Adrenal gland (tissue), 12 donors: ENCODE data around the gene TTC34. TPM values are rescaled to one million over a fixed set of nuclear protein-coding genes. Genes with fewer than 3 reads are reported as not detected.

Experiments used
- DNase-seq, 7 donors: peaks; one replicate each; pipeline ENCODE4 v3.0.0-alpha.2; 2019 to 2020
- H3K27ac ChIP-seq, 5 donors: fragments of 200-600 bp; sonication (generic) in 4 of 5; 1 replicate in 3 of 5; 2 replicates in 2 of 5; pipeline versions ENCODE4 v1.5.1 to v1.8.0; 2016 to 2020; ENCODE audit warnings: mild to moderate bottlenecking in 1 of 5
- H3K27me3 ChIP-seq: fragments of 200-600 bp; 2 replicates; pipeline ENCODE4 v1.8.0; 2021
- H3K36me3 ChIP-seq, 2 donors: fragments of 200-600 bp; replicated peaks in 1 of 2; 1 replicate in 1 of 2; 2 replicates in 1 of 2; pipeline versions ENCODE4 v1.5.1 to v1.8.0; 2018 to 2022
- H3K4me1 ChIP-seq, 2 donors: fragments of 200-600 bp; replicated peaks in 1 of 2; 1 replicate in 1 of 2; 2 replicates in 1 of 2; pipeline versions ENCODE4 v1.5.1 to v1.8.0; 2018 to 2021
- H3K4me3 ChIP-seq, 4 donors: fragments of 200-600 bp; sonication (generic) in 3 of 4; one replicate each; pipeline ENCODE4 v1.5.1; 2016 to 2018
- H3K9me3 ChIP-seq, 3 donors: fragments of 200-600 bp; sonication (generic) in 1 of 3; replicated peaks in 1 of 3; 1 replicate in 2 of 3; 2 replicates in 1 of 3; pipeline versions ENCODE4 v1.5.1 to v1.8.0; 2016 to 2021
- POLR2A ChIP-seq, 2 donors: fragments of 450-650 bp; IDR thresholded peaks; one replicate each; pipeline ENCODE4 v1.6.1; 2017; ENCODE audit warnings: antibody characterized with exemption in 2 of 2, mild to moderate bottlenecking in 2 of 2, moderate library complexity in 1 of 2
- WGBS, 4 donors: extraction: QIAGEN DNeasy Blood & Tissue Kit in 2 of 4; methylation state at CpG; one replicate each; pipeline versions ENCODE4 v1.1.5 to v1.1.7; 2013 to 2017; 5-methylcytosine and 5-hydroxymethylcytosine counted together
- intact Hi-C, 2 donors: fragments of 100-400 bp; cut with DNase I; formaldehyde crosslinking; loops; one replicate each; pipeline versions ENCODE4 v1.14.1 to v1.15.0; 2022 to 2023
- polyA plus RNA-seq, 3 donors: library from polyadenylated mRNA; stranded (reverse); fragments of 200-250 nt in 2 of 3; fragments of 350-450 nt in 1 of 3; fragmentation: Illumina TruSeq in 1 of 3; extraction: RNeasy Lipid Tissue Mini Kit (QIAGEN cat#74804) in 1 of 3; gene quantifications; one replicate each; pipeline ENCODE4 v1.2.3, GENCODE V29; 2013 to 2014
- total RNA-seq, 9 donors: library from RNA; depleted of rRNA in 4 of 9; stranded (reverse); fragments of >200 nt in 4 of 9; fragments of 120-200 nt in 1 of 9; fragmentation: NEBNext Ultra II Directional in 1 of 9; extraction: Animal tissue kit (Norgen Biotek cat#: 25700) in 1 of 9; gene quantifications; one replicate each; pipeline versions ENCODE4 v1.1.0 to v1.2.4, GENCODE V29; 2013 to 2023
- TF ChIP-seq, protein P1 (sequence below), 6 experiments: fragments of 450-650 bp in 4 of 6; fragments of 200-600 bp in 2 of 6; sonication (generic) in 1 of 6; IDR thresholded peaks; 1 replicate in 5 of 6; 2 replicates in 1 of 6; pipeline versions ENCODE4 v1.5.1 to v1.8.0; 2016 to 2021; ENCODE audit warnings: antibody characterized with exemption in 6 of 6, mild to moderate bottlenecking in 2 of 6, moderate library complexity in 1 of 6
- donor health status: healthy with polysubstance abuse.
- donor health status: Bipolar disorder and iron deficiency.
- donor health status: DM: yes; HTN: yes; CAD: no.
- donor health status: DM: no; HTN: no; CAD: no.
- donor health status: DM: no; HTN: no; CAD: no.
- donor health status: DM: yes; HTN: yes; CAD: no.

Gene TTC34
- total and polyA plus RNA-seq, 12 donors: 0.12 to 1.9 (median 0.47) TPM

DNA sequence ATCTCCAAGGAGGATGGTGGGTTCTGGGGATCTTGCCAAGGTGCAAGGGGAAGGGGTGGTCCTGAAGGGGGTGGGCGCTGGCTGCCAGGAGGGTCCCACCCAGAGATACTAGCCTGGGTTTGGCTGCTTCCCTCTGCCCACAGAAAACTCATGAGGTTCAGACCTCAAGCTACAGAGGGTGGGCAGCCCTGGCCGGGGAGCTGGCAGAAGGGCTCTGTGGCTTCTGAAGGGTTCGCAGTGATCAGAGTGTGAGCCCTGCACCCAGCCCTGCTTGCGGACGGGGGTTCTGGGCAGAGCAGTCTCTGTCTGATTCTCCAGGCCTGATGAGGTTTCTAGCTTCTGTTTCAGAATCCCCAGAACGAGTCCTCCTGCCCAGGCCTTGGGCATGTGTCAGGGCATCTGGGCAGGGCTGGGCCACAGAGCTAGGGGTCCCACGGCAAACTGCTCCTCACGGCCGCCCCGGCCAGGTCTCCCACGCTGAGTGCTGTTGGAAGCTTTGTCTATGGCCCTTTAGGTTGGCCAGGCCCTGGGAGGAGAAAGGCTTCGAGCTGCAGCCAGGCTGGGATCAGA is 168.0 kb downstream of the TTC34 start:
- TF ChIP-seq, protein P1, sequence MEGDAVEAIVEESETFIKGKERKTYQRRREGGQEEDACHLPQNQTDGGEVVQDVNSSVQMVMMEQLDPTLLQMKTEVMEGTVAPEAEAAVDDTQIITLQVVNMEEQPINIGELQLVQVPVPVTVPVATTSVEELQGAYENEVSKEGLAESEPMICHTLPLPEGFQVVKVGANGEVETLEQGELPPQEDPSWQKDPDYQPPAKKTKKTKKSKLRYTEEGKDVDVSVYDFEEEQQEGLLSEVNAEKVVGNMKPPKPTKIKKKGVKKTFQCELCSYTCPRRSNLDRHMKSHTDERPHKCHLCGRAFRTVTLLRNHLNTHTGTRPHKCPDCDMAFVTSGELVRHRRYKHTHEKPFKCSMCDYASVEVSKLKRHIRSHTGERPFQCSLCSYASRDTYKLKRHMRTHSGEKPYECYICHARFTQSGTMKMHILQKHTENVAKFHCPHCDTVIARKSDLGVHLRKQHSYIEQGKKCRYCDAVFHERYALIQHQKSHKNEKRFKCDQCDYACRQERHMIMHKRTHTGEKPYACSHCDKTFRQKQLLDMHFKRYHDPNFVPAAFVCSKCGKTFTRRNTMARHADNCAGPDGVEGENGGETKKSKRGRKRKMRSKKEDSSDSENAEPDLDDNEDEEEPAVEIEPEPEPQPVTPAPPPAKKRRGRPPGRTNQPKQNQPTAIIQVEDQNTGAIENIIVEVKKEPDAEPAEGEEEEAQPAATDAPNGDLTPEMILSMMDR (IDR thresholded peaks at IDR 0.05): no peak
- TF ChIP-seq POLR2A (IDR thresholded peaks at IDR 0.05): no peak
- Histone ChIP-seq H3K27me3 (peaks cover 18% of the 10 kb centered on the region), H3K36me3 (no peaks in the 10 kb centered on the region), H3K9me3 (peaks cover 0 to 8% (median 3%) of the 10 kb centered on the region in 3 donors), H3K4me1 (peaks cover 7 to 8% of the 10 kb centered on the region in 2 donors), H3K27ac (no peak overlapping the region), H3K4me3 (no peak overlapping the region)
- no peak for DNase-seq
- WGBS, 4 donors: 70 to 93% (median 74%) methylated on average over 4 to 12 of the region's 12 CpGs
- intact Hi-C loops: no loop called here

DNA sequence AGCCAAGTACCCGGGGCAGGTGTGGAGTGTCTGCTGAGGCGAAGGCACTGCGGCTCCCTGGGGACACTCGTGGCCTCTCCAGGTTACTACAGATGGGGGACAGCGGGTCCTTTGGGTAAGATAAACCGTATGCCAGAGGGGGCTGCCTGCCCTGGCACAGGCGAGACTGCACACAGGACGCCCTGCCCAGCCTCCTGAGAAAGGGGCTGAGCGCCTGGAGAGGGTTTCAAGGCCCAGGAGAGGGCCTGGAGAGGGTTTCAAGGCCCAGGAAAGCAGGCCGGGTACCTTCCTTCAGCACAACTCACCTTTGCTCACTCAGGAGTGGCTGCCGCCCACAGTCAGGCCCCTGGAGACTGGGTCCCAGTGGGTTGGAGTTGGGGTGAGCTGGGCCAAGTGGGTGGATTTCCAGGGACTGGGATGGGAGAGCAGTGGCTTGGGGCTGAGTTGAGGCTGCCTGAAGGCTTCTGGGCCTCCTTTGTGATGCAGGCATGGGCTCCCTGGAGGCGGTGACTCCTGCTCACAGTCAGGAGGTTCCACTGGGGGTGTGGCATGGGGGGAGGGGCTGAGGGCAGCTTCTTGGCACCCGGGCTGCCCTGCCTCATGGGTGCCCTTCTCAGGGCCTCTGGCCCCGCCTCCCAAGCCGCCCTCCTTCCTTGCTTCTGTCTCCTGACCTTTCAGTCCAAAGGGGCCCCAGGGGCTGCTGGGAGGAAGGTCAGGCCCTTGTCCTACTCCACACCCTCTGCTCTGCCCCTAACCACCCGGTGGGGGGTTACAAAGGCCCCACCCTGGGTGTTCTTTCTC is 168.7 kb downstream of the TTC34 start, which contains the start of gene MMEL1:
TSS of gene MMEL1 (minus strand) at position 456 of the 801 bp plus-strand sequence. CDS start 3,532 bp downstream, outside the sequence.
- intact Hi-C loops: no loop called here
- no peak for DNase-seq
- 71 to 87% (median 78%) methylated on average over 8 to 16 of the region's 16 CpGs for WGBS, 4 donors
- Histone ChIP-seq H3K4me3 (no peak within 1 kb of the TSS), H3K4me1 (peaks cover 7 to 8% of the 10 kb centered on the region in 2 donors), H3K27ac (no peak within 1 kb of the TSS), H3K27me3 (peaks cover 25% of the 10 kb centered on the region), H3K9me3 (peaks cover 0 to 8% (median 3%) of the 10 kb centered on the region in 3 donors), H3K36me3 (no peaks in the 10 kb centered on the region)
- no peak for TF ChIP-seq POLR2A (IDR thresholded peaks at IDR 0.05)
- TF ChIP-seq, protein P1 (IDR thresholded peaks at IDR 0.05): no peak

DNA sequence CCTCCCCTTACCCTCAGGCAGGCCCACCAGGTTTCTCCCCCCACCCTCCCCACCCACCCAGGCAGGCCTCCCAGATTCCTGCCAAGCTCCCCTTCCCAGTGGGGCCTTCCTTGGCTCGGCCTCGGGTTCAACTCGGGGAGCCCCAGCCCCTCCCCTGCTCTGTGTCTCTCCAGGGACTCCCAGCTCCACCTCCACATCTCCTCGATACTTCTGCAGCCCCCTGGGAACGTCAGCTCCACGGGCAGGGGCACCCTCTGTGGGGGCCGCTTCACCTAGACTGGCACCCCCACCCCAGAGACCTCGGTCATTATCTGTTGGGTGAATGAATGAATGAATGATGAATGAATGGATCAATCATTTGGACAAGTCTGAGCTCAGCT is 169.5 kb downstream of the TTC34 start:
- Histone ChIP-seq H3K27ac (no peak overlapping the region), H3K4me3 (no peak overlapping the region), H3K27me3 (peaks cover 32% of the 10 kb centered on the region), H3K9me3 (peaks cover 0 to 5% (median 3%) of the 10 kb centered on the region in 3 donors), H3K36me3 (no peaks in the 10 kb centered on the region), H3K4me1 (peaks cover 7 to 8% of the 10 kb centered on the region in 2 donors)
- DNase-seq: no peak
- intact Hi-C loops: no loop called here
- 49 to 62% (median 56%) methylated on average over 4 to 8 of the region's 8 CpGs for WGBS, 4 donors
- no peak for TF ChIP-seq POLR2A (IDR thresholded peaks at IDR 0.05)
- TF ChIP-seq, protein P1 (IDR thresholded peaks at IDR 0.05): no peak

DNA sequence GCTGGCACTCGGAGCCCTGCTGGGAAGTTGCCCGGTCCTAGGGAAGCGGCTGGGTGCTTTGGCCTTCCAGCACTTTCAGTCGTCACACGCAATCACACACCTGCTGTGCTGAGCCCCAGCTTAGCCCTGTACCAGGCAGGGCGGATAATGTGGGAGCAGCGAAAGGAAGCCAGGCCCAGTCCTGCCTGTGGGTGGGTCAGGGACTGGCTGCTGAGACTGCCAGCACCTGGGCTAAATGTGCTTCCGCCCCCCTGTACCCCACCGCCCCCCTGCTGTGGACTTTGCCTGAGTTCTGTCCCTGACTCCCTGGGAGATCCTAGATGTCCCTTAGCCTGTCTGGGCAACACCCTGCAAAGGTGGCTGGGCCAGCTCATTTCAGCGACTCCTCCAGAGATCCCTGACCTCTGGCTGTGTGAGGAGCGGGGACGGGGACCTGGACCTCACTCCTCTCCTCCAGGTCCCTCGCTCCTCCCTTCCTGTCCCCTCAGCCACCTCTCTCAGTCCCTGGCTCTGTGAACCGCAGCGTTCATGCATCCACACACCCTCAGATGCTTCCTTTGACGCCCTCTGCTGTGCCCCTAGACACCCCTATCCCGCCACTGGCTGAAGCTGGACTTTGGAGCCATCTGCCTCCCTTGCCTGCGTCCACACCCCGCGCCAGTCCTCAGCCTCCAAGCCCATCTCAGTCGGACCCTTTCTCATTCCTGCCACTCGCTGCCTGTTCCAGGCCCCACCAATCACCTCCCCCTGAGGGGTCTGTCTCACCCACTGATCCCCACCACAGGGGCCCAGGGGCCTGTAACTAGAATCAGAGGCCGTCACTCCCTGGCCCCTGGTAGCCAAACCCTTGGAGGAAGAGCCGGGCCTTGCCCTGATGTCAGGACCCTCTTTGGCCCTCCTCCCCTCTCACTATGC is 170.1 kb downstream of the TTC34 start:
- Histone ChIP-seq H3K27ac (no peak overlapping the region), H3K27me3 (peaks cover 36% of the 10 kb centered on the region), H3K9me3 (no peaks in the 10 kb centered on the region), H3K4me1 (peaks cover 7 to 8% of the 10 kb centered on the region in 2 donors), H3K36me3 (no peaks in the 10 kb centered on the region), H3K4me3 (no peak overlapping the region)
- no peak for TF ChIP-seq POLR2A (IDR thresholded peaks at IDR 0.05)
- TF ChIP-seq, protein P1 (IDR thresholded peaks at IDR 0.05): no peak
- DNase-seq: no peak
- intact Hi-C loops: no loop called here
- 80 to 89% (median 84%) methylated on average over 15 to 24 of the region's 24 CpGs for WGBS, 4 donors
